Measurements from ENCODE around the gene GRK3. TPM values are rescaled to one million over a fixed set of nuclear protein-coding genes. Genes with fewer than 3 reads are reported as not detected.

The GRK3 gene
- total RNA-seq, 1 experiment from 2014 or later = 0.37 TPM

DNA sequence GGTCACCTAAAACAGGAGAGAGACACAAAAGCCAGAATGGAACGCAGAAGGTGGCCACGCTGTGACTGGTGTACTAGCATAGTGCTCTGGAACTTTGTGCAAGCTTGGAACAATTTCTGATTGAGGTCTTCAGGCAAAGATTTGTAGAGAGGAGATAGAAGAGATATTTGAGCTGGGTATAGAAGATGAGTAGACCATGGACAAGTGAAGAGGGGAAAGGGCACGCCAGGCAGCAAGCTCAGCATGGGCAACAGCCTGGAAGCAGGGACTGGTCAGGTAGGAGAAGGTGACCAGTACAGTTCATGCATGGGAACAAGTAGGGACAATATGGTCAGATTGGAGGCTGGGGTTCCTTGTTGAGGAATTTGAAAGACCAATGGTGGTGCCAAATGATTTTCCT lies 201.9 kb downstream of the GRK3 start:
- POLR2A ChIA-PET (ENCODE audit: unreplicated experiment) = no interaction called here
- no peak for DNase-seq
- Histone ChIP-seq H3K27ac (no peak overlapping the region), H3F3A (ENCODE audit: insufficient read depth, low read depth) (peaks cover 3% of the 10 kb centered on the region; the same call in 1 of the 2 replicates), H3K9me3 (ENCODE audit: insufficient read depth, low read depth) (no peaks in the 10 kb centered on the region; the same call in 1 of the 2 replicates), H3K36me3 (ENCODE audit: low read depth) (no peaks in the 10 kb centered on the region), H3K9me2 (ENCODE audit: insufficient read depth) (no peaks in the 10 kb centered on the region), H3K79me2 (ENCODE audit: low read depth) (no peaks in the 10 kb centered on the region), H3K4me1 (replicated peaks; ENCODE audit: insufficient read depth) (no peaks in the 10 kb centered on the region), H4K20me1 (ENCODE audit: insufficient read depth) (no peaks in the 10 kb centered on the region), H3K27me3 (ENCODE audit: insufficient read depth, low read depth) (peaks cover 17% of the 10 kb centered on the region), H3K4me2 (no peak overlapping the region), H2AFZ (no peak overlapping the region), H3K4me3 (no peak overlapping the region)
- CTCF ChIA-PET = no interaction called here
- TF ChIP-seq EZH2 (IDR thresholded peaks at IDR 0.05; ENCODE audit: low read depth) (no peak), CTCF (conservative IDR thresholded peaks at IDR 0.05) (no peak)
- intact Hi-C loops (cut with micrococcal nuclease; ENCODE audit: unreplicated experiment) = no loop called here
- no TSS peak for BruUV-seq (replicated peaks)

DNA sequence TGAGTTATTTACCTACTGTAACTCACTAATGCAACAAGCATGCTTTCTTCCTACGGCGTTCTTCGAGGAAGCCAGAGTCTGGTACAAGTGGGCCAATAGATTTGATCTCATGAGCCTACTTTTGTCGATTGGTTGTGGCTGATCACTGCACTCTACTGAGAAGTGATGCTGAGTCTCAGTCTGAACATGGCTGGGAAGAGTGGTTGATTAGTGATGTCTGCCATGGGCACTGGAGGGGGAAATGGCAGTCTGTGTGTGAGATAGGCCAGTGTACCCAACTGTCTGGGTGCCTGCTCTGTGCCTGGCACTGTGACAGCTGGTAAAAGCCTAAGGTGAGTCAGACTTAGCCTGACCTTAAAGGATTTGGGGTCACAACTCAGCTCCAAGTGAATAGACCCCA lies 205.9 kb downstream of the GRK3 start:
- no peaks in the 10 kb centered on the region for H3F3A ChIP-seq (ENCODE audit: insufficient read depth, low read depth)
- no peak for TF ChIP-seq CTCF (conservative IDR thresholded peaks at IDR 0.05)
- TF ChIP-seq EZH2 (IDR thresholded peaks at IDR 0.05; ENCODE audit: low read depth) = no peak
- POLR2A ChIA-PET (ENCODE audit: unreplicated experiment) = no interaction called here
- no peaks in the 10 kb centered on the region for H3K4me1 ChIP-seq (replicated peaks; ENCODE audit: insufficient read depth)
- no peak for DNase-seq
- no peak overlapping the region for H2AFZ ChIP-seq
- H3K27me3 ChIP-seq (ENCODE audit: insufficient read depth, low read depth) = peaks cover 29% of the 10 kb centered on the region
- no TSS peak for BruUV-seq (replicated peaks)
- no peaks in the 10 kb centered on the region for H3K36me3 ChIP-seq (ENCODE audit: low read depth)
- intact Hi-C loops (cut with micrococcal nuclease; ENCODE audit: unreplicated experiment) = loop anchor here (10.0 kb wide), 3 partner anchors 66 to 566 kb away; no protein-coding TSS in a partner anchor
- no peaks in the 10 kb centered on the region; the same call in 1 of the 2 replicates for H3K9me3 ChIP-seq (ENCODE audit: insufficient read depth, low read depth)
- H4K20me1 ChIP-seq (ENCODE audit: insufficient read depth) = no peaks in the 10 kb centered on the region; the same call in 1 of the 2 replicates
- H3K4me2 ChIP-seq = no peak overlapping the region
- no peak overlapping the region for H3K4me3 ChIP-seq
- no peaks in the 10 kb centered on the region for H3K79me2 ChIP-seq (ENCODE audit: low read depth)
- no peaks in the 10 kb centered on the region for H3K9me2 ChIP-seq (ENCODE audit: insufficient read depth)
- no peak overlapping the region for H3K27ac ChIP-seq
- CTCF ChIA-PET = no interaction called here

DNA sequence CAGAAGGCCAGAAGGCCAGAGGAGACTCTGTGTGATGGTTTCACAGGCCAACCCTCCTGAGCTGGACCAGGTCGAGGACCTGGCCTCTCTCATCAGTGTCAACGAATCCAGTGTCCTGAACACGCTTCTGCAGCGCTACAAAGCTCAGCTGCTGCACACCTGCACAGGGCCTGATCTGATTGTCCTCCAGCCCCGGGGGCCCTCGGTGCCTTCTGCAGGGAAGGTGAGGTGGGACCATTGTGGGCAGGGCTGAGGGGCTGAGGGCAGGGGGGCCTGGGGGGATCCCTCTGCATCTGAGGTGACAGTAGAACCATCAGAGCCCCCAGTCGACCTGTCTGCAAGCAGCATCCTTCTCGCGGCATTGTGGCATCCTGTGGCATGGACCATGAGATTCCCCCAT lies 207.8 kb downstream of the GRK3 start:
- H3K4me1 ChIP-seq (replicated peaks; ENCODE audit: insufficient read depth) = no peaks in the 10 kb centered on the region
- no peak overlapping the region for H2AFZ ChIP-seq
- no peaks in the 10 kb centered on the region for H3K36me3 ChIP-seq (ENCODE audit: low read depth)
- intact Hi-C loops (cut with micrococcal nuclease; ENCODE audit: unreplicated experiment) = loop anchor here (2.0 to 10.0 kb wide), 4 partner anchors 67 to 567 kb away; no protein-coding TSS in a partner anchor
- H3K4me3 ChIP-seq = no peak overlapping the region
- ChIA-PET POLR2A (ENCODE audit: unreplicated experiment) (no interaction called here), CTCF (no interaction called here)
- BruUV-seq (replicated peaks) = no TSS peak
- H3F3A ChIP-seq (ENCODE audit: insufficient read depth, low read depth) = no peaks in the 10 kb centered on the region
- H3K4me2 ChIP-seq = no peak overlapping the region
- H4K20me1 ChIP-seq (ENCODE audit: insufficient read depth) = no peaks in the 10 kb centered on the region; the same call in 1 of the 2 replicates
- no peak overlapping the region for H3K27ac ChIP-seq
- peaks cover 43% of the 10 kb centered on the region for H3K27me3 ChIP-seq (ENCODE audit: insufficient read depth, low read depth)
- DNase-seq = no peak
- H3K9me3 ChIP-seq (ENCODE audit: insufficient read depth, low read depth) = no peaks in the 10 kb centered on the region
- H3K79me2 ChIP-seq (ENCODE audit: low read depth) = no peaks in the 10 kb centered on the region
- no peaks in the 10 kb centered on the region for H3K9me2 ChIP-seq (ENCODE audit: insufficient read depth)
- no peak for TF ChIP-seq EZH2 (IDR thresholded peaks at IDR 0.05; ENCODE audit: low read depth)

- Histone ChIP-seq H3K36me3 (ENCODE audit: low read depth) (no peaks in the 10 kb centered on the region), H4K20me1 (ENCODE audit: insufficient read depth) (no peaks in the 10 kb centered on the region; the same call in 1 of the 2 replicates), H3K9me2 (ENCODE audit: insufficient read depth) (no peaks in the 10 kb centered on the region), H3K9me3 (ENCODE audit: insufficient read depth, low read depth) (no peaks in the 10 kb centered on the region), H3K79me2 (ENCODE audit: low read depth) (no peaks in the 10 kb centered on the region), H3K4me1 (replicated peaks; ENCODE audit: insufficient read depth) (no peaks in the 10 kb centered on the region), H3K27ac (no peak overlapping the region), H3F3A (ENCODE audit: insufficient read depth, low read depth) (no peaks in the 10 kb centered on the region), H2AFZ (no peak overlapping the region), H3K27me3 (ENCODE audit: insufficient read depth, low read depth) (peaks cover 27% of the 10 kb centered on the region), H3K4me3 (no peak overlapping the region), H3K4me2 (no peak overlapping the region)
- DNase-seq = no peak
- ChIA-PET CTCF (no interaction called here), POLR2A (ENCODE audit: unreplicated experiment) (no interaction called here)
- intact Hi-C loops (cut with micrococcal nuclease; ENCODE audit: unreplicated experiment) = loop anchor here (2.0 to 10.0 kb wide), 4 partner anchors 70 to 570 kb away; no protein-coding TSS in a partner anchor
- TF ChIP-seq CTCF (conservative IDR thresholded peaks at IDR 0.05) (peak; percentile 64), EZH2 (IDR thresholded peaks at IDR 0.05; ENCODE audit: low read depth) (no peak)
- no TSS peak for BruUV-seq (replicated peaks)
Observed at GRCh38 chr22:25774575-25775026, 210.1 kb downstream of the GRK3 start.
